HK-2 (cell line): Measurements from ENCODE around the gene ARHGEF10L.

Experiments used
- DNase-seq: peaks from one replicate; pipeline ENCODE4 v3.0.0-alpha.2; 2018; ENCODE audit not compliant: unreplicated experiment

Gene ARHGEF10L

DNA sequence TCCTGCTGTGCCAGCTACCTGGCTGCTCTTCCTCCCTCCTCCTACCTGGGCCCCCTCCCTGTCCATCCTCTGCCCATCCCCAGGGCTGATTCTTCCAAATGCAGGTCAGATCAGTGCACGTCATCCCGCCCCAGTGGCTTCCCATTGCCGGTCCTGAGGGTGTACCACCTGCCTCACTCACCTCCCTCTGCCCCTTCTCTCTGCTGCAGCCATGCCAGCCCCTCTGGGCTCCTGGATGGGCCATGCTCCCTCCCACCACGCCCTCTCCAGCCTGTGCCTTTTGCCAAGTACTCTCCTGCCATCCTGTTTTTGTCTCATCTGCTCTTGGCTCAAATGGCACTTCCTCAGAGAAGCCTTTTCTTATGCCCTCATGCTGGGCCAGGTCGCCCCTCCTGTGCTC, 95.8 kb downstream of the ARHGEF10L start:
- DNase-seq = no peak

DNA sequence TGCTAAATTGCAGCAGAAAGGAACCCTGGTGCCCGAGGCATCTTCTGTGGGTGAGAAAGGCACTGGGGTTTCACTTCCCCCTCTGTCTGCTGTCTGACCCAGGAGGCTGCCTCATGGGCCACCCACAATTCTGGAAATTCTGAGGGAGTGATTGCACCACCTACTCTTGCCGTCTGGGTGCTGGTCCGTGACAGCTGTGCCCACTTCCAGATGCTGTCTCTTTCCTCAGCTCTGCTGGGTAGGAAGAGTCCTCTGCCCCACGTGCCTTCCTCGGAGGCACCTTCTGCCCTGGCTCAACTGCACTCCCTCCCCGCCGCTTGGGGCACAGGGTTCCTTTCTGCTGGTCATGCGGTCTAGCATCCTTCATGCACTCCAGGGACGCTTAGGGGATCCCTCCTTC, 96.3 kb downstream of the ARHGEF10L start:
- DNase-seq = no peak

DNA sequence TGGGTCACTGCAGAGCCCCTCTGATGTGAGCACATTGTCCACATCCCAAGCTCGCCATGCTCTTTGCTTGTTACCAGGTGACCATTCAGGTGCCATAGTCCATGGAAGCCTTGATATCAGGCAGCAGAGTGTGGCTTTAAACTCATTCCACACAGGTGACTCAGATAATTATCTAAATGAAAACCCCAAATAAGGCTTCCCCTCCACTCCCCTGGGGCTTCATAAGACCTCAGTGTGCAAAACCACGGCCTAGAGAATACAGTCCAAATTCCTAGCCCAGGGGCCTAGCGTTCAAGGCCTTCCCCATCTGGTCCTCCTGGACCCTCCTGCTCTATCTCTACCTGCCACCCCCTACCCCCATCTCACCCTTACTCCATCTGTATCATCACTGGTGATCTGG, 97.1 kb downstream of the ARHGEF10L start:
- DNase-seq = no peak

DNA sequence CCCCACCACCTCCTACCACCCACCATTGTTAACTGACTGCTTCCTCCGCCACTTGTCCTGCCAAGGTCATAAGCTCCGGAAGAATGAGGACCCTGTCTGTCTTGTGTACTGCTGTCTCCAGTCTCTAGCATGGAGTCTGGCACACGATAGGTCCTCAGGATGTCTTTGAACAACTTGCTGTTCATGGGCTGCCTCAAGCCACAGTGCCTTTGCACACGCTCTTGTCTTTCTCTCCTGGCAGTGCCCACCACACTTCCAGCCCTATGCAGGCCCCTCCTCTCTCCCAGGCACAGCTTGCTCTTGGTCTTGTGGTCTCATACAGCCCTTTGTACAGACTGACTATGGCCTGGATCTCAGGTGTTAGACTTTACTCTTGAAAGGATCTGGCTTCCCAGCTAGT, 97.6 kb downstream of the ARHGEF10L start:
- no peak for DNase-seq

DNA sequence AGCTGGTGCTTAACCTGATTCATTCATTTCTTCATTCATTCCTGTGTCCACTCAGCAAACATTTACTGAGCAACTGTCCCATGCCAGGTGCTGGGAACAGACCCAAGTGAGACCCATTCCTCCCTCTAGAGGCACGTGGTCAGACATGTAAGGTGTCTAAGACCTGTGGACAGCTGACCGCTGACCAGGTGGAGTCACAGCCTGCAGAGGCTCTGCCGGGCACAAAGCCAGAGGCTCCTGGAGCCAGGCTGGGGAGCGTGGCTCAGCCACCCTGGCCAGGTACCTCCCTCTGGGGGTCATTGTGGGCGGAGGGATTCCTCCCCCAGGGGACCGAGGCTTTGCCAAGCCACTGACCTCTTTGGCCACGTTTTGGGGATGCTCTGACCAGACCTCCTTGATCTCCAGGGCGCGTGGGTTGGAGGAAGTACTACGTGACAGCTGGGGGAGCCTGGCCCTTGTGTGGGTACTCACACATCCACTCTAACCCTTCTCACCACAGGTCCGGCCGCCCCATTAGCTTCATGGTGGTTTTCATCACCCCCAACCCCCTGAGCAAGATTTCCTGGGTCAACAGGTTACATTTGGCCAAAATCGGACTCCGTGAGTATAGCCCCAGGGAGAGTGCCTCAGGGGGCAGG, 100.3 kb downstream of the ARHGEF10L start:
- no peak for DNase-seq

DNA sequence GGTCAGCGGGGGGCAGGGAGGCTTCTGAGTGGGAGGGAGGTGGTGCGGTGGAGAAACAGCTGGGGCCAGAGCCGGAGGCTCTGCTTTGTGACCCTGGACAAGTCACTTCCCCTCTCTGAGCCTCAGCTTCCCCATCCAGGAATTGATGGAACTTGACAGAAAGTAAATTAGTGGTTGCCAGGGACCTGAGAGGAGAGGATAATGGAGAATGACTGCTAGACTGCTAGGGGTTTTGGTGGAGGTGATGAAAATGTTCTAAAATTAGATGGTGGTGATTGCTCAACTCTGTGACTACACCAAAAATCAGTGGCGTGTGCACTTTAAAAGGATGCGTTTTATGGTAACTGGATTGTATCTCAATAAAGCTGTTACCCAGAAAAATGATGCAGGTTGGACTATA, 100.9 kb downstream of the ARHGEF10L start:
- DNase-seq = no peak

DNA sequence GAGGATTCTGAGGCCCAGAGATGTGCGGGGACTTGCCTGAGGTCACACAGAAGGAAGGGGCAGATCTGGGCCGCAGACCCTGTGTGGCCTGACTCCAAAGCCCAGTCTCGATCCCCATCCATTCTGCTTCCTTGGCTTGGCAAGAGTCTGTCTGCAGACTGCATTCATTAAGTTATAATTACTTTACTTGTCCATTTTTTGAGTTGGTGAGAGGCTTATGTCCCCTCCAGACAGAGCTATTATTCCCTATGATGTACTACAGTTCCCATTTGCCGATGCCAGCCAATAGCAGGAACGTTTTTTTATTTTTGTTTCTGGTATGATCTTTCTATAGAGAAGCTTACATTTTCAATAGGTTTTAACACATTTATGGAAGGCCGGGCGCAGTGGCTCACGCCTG, 101.5 kb downstream of the ARHGEF10L start:
- DNase-seq = no peak

DNA sequence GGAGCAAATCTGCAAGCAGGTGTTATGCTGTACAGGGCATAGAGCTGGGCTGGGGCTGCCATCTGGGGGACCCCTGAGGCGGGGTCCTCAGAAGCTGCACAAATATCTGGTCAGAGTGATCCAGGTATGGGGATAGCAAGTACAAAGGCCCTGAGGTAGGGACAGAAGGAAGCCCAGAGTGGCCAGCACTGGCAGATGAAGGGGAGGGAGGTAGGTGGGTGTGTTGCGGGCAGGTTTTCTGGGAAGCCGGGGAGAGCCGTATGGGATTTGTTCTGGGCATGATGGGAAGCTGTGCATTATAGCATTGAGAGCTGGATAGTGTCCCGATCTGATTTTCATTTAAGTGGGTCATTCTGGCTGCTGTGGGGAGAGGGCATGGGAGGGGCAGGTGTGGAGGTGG, 102.7 kb downstream of the ARHGEF10L start:
- DNase-seq = no peak

DNA sequence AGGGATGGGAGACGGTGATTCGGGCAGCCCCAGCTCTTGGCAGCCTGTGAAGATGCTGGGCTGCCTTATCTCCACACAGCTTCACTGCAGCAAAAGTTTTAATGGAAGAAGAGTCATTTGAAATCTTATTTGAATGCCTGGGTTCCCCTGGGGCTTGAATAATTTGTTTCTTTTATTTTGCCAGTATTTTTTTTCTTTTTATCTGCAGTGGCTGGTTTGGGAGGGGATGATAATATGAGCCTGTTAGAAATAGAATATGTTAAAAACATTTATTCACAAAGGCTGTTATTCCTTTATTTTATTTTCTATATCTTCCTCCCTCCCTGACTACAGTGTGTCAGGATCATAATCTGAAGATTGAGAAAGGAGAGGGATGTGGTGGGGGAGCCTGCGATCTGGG, 103.4 kb downstream of the ARHGEF10L start:
- DNase-seq = no peak

DNA sequence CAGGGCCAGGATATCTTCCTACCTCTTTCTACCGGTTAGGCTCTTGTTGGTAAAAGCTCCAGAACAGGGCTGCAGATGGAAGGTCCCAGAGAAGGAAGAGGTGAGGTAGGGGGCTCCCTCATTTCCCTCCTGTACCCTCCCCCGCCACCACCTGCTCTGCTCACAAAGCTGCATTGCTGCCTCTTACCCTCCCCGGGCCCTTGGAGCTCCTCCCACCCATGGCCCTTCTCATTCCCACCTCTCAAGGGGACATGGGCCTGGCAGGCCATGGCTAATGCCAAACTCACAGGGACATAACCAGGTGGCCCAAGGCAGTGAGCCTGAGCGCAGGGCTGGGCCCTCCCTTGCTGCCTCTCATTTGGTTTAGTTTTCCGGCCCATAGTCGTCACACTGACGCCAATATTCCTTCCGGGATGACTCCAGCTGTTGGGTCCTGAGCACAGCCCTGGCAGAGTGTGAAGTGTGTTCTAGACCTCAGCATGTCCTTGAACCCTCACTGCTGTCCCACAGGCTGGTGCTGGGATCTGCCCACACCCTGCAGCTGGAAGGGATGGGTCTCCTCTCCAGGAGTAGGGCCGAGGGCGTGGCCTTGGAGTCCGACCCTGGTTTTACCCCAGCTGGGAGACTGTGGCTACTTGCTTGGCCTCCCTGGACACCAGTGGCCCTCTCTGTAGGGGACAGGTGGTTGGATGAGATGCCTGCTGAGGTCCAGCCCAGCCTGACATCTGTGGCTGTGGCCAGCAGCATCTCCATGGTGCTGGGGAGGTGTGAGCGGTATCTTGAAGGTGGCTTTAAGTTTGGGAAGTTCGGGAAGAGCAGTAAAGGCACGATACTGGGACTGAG, 104.6 kb downstream of the ARHGEF10L start:
- no peak for DNase-seq

DNA sequence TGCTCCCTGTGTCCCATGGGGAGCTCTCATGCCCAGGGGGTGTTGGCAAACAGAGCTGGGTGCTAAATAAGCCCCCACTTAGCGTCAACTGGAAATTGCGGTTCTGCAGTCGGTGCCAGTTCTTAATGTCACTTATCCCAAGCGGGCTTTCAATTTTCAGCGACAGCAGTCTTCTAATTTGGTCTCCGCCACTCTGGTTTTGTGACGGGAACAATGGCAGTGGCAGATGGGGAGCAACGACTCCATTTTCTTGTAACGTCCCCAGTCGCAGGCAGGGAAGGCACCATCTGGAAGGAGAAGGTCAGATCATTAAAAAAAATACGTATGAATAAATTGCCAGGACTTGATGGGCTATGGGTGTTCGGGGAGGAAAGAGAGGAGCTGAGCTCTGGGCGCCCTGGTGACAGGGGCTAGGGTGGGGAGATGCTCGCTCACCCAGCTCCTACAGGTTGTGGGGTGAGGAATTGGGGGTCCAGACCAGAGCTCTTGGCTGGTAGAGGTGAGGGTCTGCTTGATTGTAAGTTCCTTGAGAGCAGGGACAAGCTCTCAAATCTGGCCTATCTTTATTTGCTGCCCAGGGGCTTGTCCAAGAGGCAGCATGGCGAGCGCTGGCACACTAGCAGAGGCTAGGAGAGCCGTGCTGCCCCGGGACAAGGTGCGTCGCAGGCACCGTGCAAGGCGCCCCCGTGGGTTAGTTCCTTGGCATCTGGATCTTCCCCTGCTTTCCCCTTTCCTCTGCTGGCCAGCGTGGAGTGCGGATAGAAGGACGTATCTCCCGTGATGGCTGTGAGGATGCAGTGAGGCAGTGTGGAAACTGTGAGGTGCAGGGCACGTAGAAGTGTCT, 105.8 kb downstream of the ARHGEF10L start:
- DNase-seq = no peak

DNA sequence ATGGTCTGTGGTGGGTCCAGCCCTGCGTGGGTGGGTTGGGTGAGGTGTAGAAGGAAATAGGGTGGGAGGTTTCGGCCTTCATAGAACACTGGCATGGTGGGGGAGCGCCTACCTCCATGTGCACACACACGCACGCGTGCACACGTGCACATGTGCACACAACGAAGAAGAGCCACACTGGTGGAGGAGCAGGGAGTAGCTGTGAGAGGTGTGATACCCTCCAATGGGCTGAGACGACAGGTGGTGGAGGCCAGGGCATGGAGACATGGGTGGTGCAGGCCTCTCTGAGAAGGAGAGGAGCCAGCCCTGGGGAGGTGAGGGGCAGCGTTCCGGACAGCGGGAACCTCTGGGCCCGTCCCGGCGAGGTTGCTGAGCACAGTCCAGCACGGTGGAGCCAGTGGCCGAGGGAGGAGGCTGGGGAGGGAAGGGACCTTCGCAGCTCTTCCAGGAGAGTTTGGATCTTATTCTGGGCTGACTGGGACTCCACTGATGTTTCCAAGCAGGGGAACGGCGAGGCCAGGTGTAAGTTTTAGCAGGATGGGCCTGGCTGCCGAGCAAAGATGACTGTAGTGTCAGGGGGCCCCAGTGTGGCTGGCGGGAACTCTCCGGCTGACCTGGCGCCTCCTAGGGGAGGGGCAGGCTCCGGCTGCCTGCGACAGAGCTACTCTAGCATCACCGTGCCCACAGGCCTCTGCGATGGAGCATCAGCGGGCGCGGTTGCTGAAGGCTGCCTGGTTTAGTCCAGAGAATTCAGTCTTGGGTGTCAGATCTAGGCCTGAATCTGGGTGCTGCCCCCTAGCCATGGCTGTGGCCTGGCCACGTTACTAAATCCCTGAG, 107.2 kb downstream of the ARHGEF10L start:
- no peak for DNase-seq

DNA sequence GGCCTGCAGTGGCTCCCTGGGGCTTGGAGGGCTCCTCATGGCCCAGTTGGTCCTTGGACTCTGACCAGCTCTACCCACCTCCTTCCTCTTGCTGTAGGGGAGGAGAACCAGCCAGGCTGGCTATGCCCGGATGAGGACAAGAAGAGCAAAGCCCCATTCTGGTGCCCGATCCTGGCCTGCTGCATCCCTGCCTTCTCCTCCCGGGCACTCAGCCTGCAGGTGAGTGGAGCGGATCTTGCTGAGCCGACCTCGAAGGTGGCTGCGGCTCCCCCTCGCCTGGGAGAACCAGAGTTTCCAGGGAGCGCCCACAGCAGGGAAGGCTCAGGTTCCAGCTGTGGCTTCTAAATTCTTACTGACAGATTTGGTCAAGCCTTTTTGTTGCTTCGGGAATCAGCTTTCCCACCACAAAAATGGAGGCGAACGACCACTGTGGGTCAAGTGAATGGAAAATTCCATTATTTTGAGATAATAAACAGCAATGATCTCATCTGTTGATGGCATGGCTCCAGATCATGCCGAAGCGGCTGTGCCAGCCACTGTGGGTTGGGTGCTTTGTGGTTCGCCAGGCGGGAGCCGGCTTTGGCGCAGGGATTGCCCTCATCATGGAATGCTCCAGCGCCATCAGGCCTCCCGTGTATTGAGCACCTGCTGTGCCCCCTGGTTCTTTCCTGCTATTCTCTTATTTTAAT, 109.1 kb downstream of the ARHGEF10L start:
- no peak for DNase-seq

DNA sequence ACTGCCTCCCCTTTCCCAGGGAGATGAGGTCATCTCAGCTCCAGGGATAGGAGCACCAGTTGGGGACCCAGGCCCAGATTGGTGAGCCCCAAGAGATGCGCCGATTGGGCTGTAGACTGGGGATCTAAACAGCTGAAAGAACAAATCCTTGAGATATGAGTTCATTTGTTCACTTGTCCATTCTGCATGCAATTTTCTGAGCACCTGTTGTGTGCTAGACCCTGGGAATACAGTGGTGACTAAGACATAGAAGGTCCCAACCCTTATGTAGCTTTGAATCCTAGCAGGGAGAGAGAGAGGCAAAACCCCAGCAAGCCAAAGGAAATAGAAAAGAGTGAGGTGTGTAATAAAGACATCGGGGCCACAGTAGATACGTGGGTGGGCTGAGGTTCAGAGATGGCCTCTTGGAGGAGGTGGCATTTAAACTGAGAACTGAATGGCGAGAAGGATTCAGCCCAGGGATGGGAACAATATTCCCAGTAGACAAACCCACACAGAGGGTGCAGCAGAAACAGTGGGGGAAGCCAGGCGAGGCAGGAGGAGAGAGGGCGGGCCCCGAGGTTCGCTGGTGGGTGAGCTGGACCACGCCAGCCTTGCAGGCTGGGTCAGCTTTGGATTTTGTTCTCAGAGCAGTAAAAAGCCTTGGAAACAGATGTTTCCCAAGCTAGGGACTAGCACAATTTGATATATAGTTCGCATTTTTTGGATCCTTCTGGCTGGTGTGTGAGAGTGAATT, 110.0 kb downstream of the ARHGEF10L start:
- DNase-seq = no peak

DNA sequence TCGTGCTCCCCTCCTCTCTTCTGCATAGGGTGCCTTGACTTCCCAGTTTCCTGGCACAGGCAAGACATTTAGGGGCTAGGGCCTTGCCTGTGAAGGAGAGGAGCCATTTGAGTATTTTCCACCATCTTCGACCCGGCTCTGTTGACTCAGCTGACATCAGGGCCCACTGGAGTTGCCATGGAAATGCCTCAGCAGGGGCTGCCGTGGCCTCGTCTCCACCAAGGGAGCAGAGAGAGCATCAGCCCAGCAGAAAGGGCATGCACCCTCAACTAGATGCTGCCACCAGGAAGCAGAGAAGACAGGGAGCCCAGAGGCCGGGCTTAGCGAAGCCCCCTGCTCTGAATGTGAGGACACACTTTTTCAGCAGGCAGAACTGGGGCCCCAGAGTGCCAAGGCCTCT, 113.8 kb downstream of the ARHGEF10L start:
- DNase-seq = no peak

DNA sequence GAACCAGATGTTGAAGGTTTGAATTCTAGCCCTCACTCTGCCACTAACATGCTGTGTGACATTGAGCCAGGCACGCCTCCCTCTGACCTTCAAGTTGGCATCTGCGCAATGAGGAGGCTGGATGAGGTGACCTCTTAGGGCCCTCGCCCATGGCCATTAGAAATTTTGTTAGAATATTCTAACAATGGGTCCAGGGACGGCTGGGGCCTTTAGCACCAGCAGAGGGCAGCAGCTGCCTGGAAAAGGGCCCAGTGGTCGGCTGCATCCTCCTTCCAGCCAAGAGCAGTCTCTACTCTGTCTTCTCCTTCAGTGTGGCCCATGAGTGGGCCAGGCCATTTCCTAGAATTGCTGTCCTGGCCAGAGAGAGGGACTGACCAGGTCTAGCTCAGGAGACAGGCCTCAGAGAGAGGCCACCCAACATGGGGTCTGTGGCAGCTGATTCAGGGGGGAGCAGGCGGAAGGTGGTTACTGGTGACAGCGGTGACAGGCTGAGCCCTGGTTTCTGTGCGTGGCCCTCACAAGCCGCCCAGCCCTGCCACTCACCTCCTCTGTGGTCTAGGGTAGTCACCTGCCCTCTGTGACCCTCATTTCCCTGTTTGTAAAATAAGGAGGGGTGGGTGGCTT, 114.3 kb downstream of the ARHGEF10L start:
- peak; percentile 44 for DNase-seq

DNA sequence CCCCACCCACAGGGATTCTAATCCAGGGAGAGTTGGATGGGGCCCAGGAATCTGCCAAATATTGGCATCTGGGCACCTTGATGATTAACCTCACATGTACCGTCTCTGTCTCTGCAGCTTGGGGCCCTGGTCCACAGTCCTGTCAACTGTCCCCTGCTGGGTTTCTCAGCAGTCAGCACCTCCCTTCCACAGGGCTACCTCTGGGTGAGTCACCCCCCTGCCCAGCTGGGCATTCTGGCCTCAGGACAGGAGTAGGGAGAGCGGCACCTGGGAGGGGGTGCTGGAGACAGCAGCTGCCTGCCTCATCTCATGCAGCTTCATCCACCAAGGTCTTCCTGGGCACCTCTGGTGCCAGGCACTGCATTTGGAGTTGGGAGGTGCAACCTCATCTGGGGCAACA, 115.0 kb downstream of the ARHGEF10L start:
- no peak for DNase-seq

DNA sequence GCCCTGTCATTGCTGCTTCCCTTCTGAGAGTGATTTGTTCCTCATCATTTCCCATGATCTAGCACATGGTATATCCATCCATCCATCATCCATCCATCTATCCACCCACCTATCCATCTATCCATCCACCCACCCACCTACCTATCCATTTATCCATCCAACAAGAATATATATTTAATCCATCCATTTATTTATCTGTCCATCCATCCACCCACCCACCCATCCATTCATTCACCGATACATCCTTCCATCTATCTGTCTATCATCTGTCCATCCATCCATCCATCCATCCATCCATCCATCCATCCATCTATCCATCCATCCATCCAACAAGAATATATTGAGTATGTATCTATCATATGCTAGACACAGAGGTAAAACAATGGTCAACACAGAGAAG, 115.7 kb downstream of the ARHGEF10L start:
- no peak for DNase-seq

DNA sequence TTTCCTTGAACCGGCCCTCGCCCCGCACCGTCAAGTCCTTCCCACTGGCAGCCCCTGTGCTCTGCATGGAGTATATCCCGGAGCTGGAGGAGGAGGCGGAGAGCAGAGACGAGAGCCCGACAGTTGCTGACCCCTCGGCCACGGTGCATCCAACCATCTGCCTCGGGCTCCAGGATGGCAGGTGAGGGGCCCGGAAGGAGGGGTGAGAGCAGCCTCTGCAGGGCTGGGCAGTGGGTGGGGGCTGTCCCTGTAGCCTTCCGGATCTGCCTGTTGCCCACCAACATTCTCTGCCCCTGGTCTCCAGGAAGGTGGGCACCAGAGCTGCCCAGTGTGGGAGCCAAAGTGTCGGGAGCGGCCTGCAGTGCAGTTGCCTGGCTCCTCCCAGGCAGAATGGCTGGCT, 116.4 kb downstream of the ARHGEF10L start:
- no peak for DNase-seq

DNA sequence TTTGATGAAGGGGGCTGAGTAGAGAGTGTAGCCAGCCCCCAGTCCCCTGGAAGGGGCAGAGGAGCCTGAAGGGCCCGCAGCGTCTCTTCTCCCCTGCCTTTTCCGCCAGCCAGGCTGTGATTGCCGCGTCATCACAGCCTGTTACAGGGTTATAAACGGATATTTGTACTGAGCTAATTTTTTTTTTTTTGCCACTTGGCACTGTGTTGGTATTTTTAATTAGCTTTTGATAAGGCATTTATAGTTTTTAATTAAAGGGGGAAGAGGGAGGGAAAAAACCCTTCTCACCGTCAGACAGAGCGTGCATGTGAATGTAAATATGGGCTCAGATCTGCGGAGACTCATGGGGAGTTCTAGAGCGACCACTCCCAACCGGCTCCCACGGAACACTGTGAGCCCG, 117.9 kb downstream of the ARHGEF10L start:
- DNase-seq = no peak
